Adrenal gland (tissue), 5 donors: ENCODE measurements around the gene AGPAT4.

Source experiments
- CTCF ChIP-seq, 6 experiments: fragments of 450-650 bp in 4 of 6; fragments of 200-600 bp in 2 of 6; sonication (generic) in 1 of 6; IDR thresholded peaks; 1 replicate in 5 of 6; 2 replicates in 1 of 6; pipeline versions ENCODE4 v1.5.1 to v1.8.0; 2016 to 2021; ENCODE audit warnings: antibody characterized with exemption in 6 of 6, mild to moderate bottlenecking in 2 of 6, moderate library complexity in 1 of 6
- POLR2A ChIP-seq, 2 donors: fragments of 450-650 bp; IDR thresholded peaks; one replicate each; pipeline ENCODE4 v1.6.1; 2017; ENCODE audit warnings: antibody characterized with exemption in 2 of 2, mild to moderate bottlenecking in 2 of 2, moderate library complexity in 1 of 2
- donor health status: DM: no; HTN: no; CAD: no.

DNA sequence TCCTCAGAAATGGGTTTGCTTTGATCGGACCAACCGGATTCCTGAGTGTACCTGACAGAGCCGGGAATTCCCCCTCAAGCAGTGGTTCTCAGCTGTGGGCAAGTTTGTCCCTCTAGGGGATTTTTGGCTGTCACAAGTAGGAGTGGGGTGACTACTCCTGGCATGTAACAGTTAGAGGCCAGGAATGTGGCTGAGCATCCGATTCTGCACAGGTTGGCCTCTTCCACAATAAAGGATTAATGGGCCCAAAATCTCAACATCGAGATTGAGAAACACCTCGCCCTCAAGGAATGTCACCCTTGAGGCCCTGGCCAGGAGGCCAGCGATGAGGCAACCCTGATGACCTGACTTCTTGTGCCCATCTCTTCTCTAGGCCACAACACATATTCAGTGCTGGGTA is 7.9 kb downstream of the AGPAT4 start:
- TF ChIP-seq CTCF (IDR thresholded peaks at IDR 0.05) (no peak), POLR2A (IDR thresholded peaks at IDR 0.05) (no peak)
